NCI-H2227 (cell line): ENCODE results near the gene SFXN5.

Experiments used
- DNase-seq: peaks from one replicate; lab custom pipeline; 2025; ENCODE audit not compliant: unreplicated experiment; lab: John Stamatoyannopoulos, UW

The SFXN5 gene

GRCh38 chr2:73053316-73054114, 18.0 kb downstream of the SFXN5 start:
- no peak for DNase-seq

GRCh38 chr2:73050121-73050545, 21.4 kb downstream of the SFXN5 start:
- no peak for DNase-seq

- no peak for DNase-seq
Measured at GRCh38 chr2:73043929-73044832, 27.3 kb downstream of the SFXN5 start.

- DNase-seq: no peak
Measured at GRCh38 chr2:73043276-73043675, 28.2 kb downstream of the SFXN5 start.

- no peak for DNase-seq
Measured at GRCh38 chr2:73037947-73038585, 33.4 kb downstream of the SFXN5 start.

GRCh38 chr2:73036766-73037165, 34.7 kb downstream of the SFXN5 start:
- DNase-seq: no peak

DNA sequence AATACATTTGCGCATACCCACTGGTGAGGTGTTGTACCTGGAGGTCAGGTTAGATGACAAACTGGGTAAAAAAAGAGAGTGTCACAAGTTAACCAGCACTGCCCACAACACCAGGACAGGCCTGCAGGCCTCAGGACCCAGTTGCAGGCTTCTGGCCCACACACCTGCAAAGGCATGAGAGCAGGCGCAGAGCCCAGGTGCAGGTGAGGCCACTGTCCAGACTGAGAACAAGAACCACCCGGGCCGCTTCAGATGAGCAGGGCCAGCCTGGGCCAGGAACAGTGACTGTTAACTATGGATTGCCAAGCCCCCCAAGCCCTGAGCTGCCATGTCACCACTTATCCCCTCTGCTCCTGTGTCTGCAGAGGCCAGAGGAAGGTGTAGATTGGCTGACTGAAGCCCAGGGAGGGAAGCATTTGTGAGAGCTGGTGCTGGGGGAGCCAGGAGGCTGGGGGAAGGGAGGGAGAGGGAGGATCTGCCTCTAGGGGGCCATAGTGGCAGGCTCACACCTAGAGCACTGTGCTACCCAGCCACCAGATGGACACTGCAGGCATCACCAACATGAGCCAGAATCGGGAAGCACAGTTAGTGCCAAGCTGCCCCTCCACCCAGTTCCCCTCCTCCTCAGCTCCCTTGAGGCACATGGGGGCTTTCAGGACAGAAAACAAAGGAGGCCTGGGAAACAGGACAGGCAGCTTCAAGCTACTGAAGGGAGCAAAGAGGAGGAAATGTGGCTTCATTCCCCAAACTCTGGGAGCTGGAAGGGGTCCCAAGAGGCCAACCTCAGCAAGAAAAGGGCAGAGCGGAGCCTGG, 35.4 kb downstream of the SFXN5 start:
- DNase-seq: no peak

DNA sequence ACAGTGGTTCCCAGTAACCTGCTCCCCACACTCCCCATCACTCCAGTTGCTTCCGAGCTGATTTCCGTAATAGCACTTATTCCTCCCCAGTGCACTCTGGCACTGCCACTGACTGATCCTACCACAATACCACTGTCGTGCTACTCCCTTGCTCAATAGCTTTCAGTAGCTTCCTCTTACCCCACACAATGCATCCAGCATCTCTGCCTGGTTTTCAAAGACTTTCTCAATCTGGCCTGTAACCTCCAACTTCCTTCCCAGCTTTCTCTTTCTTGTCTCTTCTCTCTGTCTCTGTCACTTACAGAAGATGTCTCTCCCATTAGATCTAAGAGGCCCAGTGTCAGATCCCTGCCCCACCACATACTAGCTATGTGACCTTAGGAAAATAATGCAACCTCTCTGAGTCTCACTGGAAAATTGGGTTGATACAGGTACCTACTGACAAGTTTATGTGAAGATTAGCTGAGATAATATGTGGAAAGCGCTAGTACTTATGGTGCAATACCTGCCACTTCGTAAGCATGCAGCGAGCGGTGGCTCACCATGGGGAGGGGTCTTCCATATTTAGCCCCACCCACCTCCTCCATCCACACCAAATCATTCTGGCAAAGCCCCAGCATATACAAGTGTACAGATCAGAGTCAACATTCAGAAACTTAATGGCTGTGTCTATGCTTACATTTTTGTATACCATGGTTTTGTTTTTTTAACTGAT, 36.7 kb downstream of the SFXN5 start:
- DNase-seq: no peak

DNA sequence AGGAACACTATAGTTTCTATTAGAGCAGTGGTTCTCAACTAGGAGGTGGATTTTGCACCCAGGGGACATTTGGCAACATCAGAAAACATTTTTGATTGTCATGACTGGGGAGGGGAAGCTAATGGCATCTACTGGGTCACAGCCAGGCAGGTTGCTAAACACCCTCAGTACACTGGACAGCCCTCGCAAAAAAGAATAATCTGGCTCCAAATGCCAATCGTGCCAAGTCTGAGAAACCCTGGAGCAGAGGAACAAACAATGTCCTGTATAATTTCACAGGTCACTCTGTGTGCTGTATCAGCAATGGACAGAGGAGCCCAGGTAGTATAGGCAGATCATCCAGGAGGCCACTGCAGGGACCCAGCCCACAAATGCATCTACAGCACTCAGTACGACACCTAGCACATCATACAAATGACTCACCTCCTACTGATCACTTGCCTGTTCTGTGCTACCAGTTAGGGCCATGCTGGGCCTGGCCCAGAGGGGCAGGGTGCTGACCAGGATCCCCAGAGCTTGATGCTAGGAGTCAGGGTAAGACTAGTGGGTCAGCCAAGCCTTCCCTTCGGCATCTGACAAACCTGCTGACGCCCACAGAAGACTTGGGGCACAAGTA, 37.6 kb downstream of the SFXN5 start:
- no peak for DNase-seq

DNA sequence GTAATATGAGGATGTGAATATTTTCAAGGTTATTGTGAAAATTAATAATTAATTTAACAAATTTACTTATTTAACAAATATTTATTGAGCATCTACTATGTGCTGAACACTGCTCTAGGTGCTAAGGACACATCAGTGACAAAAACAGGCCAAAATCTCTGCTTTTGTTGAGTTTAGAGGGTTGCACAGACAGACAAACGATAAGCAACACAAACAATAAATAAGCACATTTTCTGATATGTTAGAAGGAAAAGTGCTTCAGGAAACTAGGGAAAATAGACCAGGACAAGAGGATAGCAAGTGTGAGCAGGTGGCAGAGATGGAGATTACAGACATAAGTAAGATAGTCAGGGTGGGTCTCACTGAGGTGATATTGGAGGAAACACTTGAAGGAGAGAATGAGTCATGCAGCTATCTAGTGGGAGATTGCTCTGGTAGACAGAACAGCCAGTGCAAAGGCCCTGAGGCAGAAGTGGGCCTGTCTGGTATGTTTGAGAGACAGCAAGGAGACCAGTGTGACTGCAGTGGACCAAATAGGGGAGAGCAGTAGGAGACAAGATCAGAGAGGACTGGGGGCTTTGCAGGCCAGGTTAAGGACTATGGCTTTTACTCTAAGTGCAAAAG, 38.3 kb downstream of the SFXN5 start:
- no peak for DNase-seq

GRCh38 chr2:73032702-73033097, 38.8 kb downstream of the SFXN5 start:
- no peak for DNase-seq

GRCh38 chr2:73031725-73032701, 39.5 kb downstream of the SFXN5 start:
- DNase-seq: no peak

DNA sequence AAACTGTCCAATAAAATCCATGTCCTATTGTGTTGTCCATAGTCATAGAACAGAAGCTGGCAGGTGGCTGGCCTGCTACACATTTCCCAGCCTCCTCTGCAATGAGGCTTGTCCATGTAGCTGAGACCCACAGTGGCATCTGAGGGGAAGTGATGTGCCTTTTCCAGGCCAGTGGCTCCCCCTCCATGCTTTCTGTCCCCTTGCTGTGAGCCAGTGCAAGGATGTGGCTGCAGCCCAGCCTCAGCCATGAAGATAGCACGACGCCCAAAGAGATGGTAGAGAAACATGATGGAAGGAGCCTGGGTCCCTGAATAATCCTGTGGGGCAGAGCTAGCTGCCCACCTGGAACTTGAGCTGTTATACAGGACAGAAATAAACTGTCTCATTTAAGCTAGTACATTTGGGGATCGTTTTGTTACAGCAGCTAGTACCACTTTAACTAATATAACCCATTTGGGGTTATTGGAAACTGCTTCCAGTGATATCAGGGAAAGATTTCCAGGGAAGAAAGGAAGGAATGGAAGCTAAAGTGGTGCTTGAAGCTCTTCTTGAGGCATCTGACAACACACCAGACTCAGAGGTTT, 40.3 kb downstream of the SFXN5 start:
- no peak for DNase-seq

DNA sequence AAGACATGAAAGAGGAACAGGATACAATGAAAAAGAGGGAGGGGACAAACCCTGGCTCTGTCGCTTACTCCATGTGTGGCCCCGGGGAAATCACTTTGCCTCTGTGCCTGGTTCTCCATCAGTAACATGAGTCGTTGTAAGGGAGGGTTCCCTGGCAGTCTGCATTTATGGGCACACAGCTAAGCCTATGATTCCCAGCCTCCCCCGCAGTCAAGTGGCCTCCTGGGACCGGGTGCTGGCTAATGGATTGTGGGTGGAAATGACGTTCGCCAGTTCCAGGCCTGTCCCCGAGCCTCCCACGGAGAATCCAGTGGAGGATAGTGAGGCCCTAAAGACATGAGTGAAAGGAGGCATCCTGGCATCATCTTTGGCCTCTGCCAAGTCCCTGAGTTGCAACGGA, 42.7 kb downstream of the SFXN5 start:
- no peak for DNase-seq

GRCh38 chr2:73027340-73027739, 44.2 kb downstream of the SFXN5 start:
- DNase-seq: no peak

GRCh38 chr2:73023497-73023896, 48.0 kb downstream of the SFXN5 start:
- DNase-seq: no peak

DNA sequence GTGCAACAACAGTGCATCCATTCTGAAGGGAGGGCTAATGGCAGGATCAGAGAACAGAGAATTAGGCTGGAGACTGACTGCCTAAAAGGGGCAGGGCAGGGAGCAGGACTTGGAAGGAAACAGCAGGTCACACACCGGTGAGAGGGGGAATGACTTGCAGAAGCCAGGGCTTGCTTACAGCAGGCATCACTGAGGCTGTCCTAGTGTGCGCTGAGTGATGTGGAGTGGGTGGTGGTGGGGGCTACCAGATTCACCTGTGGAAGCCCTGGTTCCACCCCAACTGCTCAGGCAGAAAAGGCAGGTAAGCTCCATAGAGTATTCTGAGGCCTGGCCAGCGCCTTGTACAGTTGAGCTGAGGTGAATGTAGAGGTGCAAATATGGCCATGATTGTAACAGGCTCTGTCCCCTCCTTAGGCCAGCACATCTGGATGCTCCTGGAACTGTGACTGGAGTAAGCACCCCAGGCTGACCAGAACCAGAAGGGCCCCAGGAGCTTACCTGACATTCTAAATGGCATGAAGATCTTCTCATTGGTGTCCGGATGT, 49.4 kb downstream of the SFXN5 start:
- no peak for DNase-seq
